B cell (primary cell): ENCODE results near the gene FAM83G. TPM values are rescaled to one million over a fixed set of nuclear protein-coding genes. Genes with fewer than 3 reads are reported as not detected.

ENCODE experiments used
- ATAC-seq: fragments of 200-7000 bp; cut with Tn5 transposase; one replicate; pipeline ENCODE4 v1.10.0; 2021; ENCODE audit warnings: low read depth, mild to moderate bottlenecking, moderate number of reproducible peaks, moderate library complexity
- CTCF ChIA-PET: fragments of 350-600 bp; sonication (Branson Sonifier 250); formaldehyde crosslinking; loops from one replicate; lab custom pipeline; 2021; ENCODE audit warnings: antibody characterized with exemption, inconsistent platforms; lab: Charles Lee
- POLR2A ChIA-PET: fragments of 350-600 bp; sonication (Branson Sonifier 250); formaldehyde crosslinking; loops from one replicate; lab custom pipeline; 2021; ENCODE audit warnings: antibody characterized with exemption; lab: Charles Lee
- DNase-seq: peaks from one replicate; pipeline ENCODE4 v3.0.0; 2013
- H2AFZ ChIP-seq: 2 replicates; pipeline ENCODE4 v1.6.1; 2012; ENCODE audit warnings: mild to moderate bottlenecking, low read depth, low read length; ENCODE audit not compliant: insufficient read depth, poor library complexity, severe bottlenecking
- H3K27ac ChIP-seq, 2 donors: 1 replicate in 1 of 2; 2 replicates in 1 of 2; pipeline ENCODE4 v1.5.1; 2012 to 2013; ENCODE audit warnings: low read length in 2 of 2, mild to moderate bottlenecking in 2 of 2, moderate library complexity in 1 of 2
- H3K27me3 ChIP-seq, 4 experiments: fragments of 200-600 bp in 1 of 4; sonication (generic) in 1 of 4; replicated peaks in 1 of 4; 1 replicate in 2 of 4; 2 replicates in 2 of 4; pipeline versions ENCODE4 v1.6.1 to v1.7.0; 2013 to 2016; ENCODE audit warnings: low read length in 3 of 4, mild to moderate bottlenecking in 2 of 4, mixed read lengths in 1 of 4, moderate library complexity in 1 of 4; ENCODE audit not compliant: insufficient read depth in 4 of 4, control insufficient read depth in 3 of 4; ENCODE audit errors: control extremely low read depth in 1 of 4
- H3K36me3 ChIP-seq, 2 experiments: replicated peaks in 1 of 2; 1 replicate in 1 of 2; 2 replicates in 1 of 2; pipeline versions ENCODE4 v1.6.1 to v1.7.1; 2013; ENCODE audit warnings: low read length in 1 of 2; ENCODE audit not compliant: insufficient read depth in 2 of 2, control insufficient read depth in 1 of 2; ENCODE audit errors: control extremely low read depth in 1 of 2, extremely low read depth in 1 of 2
- H3K4me1 ChIP-seq, 2 donors: fragments of 200-600 bp in 1 of 2; sonication (generic) in 1 of 2; 1 replicate in 1 of 2; 2 replicates in 1 of 2; pipeline versions ENCODE4 v1.5.1 to v1.6.1; 2013 to 2017; ENCODE audit warnings: low read length in 2 of 2; ENCODE audit not compliant: control insufficient read depth in 2 of 2, insufficient read depth in 2 of 2
- H3K4me2 ChIP-seq: replicated peaks from 2 replicates; pipeline ENCODE3; 2012; ENCODE audit warnings: mild to moderate bottlenecking, low read depth, low read length; ENCODE audit not compliant: poor library complexity, severe bottlenecking
- H3K4me3 ChIP-seq, 5 experiments: fragments of 200-600 bp in 1 of 5; sonication (generic) in 1 of 5; 1 replicate in 3 of 5; 2 replicates in 2 of 5; pipeline versions ENCODE4 v1.5.1 to v1.7.0; 2011 to 2016; ENCODE audit warnings: low read length in 4 of 5, mild to moderate bottlenecking in 4 of 5, low read depth in 2 of 5, control low read depth in 1 of 5, moderate library complexity in 1 of 5; ENCODE audit not compliant: insufficient read depth in 1 of 5; ENCODE audit errors: control extremely low read depth in 1 of 5, extremely low read depth in 1 of 5
- H3K79me2 ChIP-seq: fragments of 200-600 bp; sonication (generic); one replicate; pipeline ENCODE4 v1.6.0; 2016; ENCODE audit warnings: low read length; ENCODE audit not compliant: control insufficient read depth, insufficient read depth
- H3K9ac ChIP-seq: fragments of 200-600 bp; sonication (generic); 2 replicates; pipeline ENCODE4 v1.6.1; 2017; ENCODE audit warnings: mild to moderate bottlenecking, low read length, moderate library complexity
- H3K9me3 ChIP-seq, 3 donors: one replicate each; pipeline versions ENCODE4 v1.6.1 to v1.7.1; 2013; ENCODE audit warnings: low read length in 2 of 3; ENCODE audit not compliant: control insufficient read depth in 2 of 3, insufficient read depth in 1 of 3; ENCODE audit errors: control extremely low read depth in 1 of 3
- H4K20me1 ChIP-seq: 2 replicates; pipeline ENCODE4 v1.6.0; 2012; ENCODE audit warnings: mild to moderate bottlenecking, low read length; ENCODE audit not compliant: insufficient read depth, control insufficient read depth, poor library complexity, severe bottlenecking
- H3K27ac Mint-ChIP-seq: one replicate; pipeline ENCODE4 v1.8.0; 2021; ENCODE audit warnings: mixed read lengths
- H3K27me3 Mint-ChIP-seq: one replicate; pipeline ENCODE4 v1.8.0; 2021; ENCODE audit warnings: mixed read lengths
- H3K4me1 Mint-ChIP-seq: one replicate; pipeline ENCODE4 v1.8.0; 2021; ENCODE audit warnings: mixed read lengths
- H3K4me3 Mint-ChIP-seq: one replicate; pipeline ENCODE4 v1.8.0; 2021; ENCODE audit warnings: mixed read lengths
- H3K9me3 Mint-ChIP-seq: one replicate; pipeline ENCODE4 v1.8.0; 2022; ENCODE audit warnings: mixed read lengths; ENCODE audit not compliant: insufficient read depth
- CTCF ChIP-seq: fragments of 200-600 bp; IDR thresholded peaks from one replicate; pipeline ENCODE4 v1.8.0; 2022; ENCODE audit warnings: antibody characterized with exemption, mild to moderate bottlenecking
- EZH2 ChIP-seq: IDR thresholded peaks from 2 replicates; pipeline ENCODE4 v1.6.1; 2012; ENCODE audit warnings: borderline replicate concordance, low read depth, mild to moderate bottlenecking, moderate library complexity, low read length; ENCODE audit not compliant: insufficient read depth, poor library complexity, severe bottlenecking
- WGBS: methylation state at CpG from one replicate; pipeline ENCODE4 v1.1.5; 2013; ENCODE audit warnings: missing lambda C conversion rate; ENCODE audit not compliant: insufficient coverage; 5-methylcytosine and 5-hydroxymethylcytosine counted together
- intact Hi-C: fragments of 100-400 bp; cut with micrococcal nuclease; formaldehyde crosslinking; loops from one replicate; pipeline ENCODE4 v1.10.0; 2022
- polyA plus RNA-seq: library from polyadenylated mRNA; depleted of rRNA; stranded (reverse); fragments of >200 nt; gene quantifications from 2 replicates; pipeline ENCODE4 v1.2.3, GENCODE V29; 2012
- total RNA-seq, 2 donors: library from RNA; stranded (reverse); fragments of 120-200 nt in 1 of 2; gene quantifications; 1 replicate in 1 of 2; 2 replicates in 1 of 2; pipeline versions ENCODE4 v1.2.3 to v1.2.4, GENCODE V29; 2013 to 2022

Gene FAM83G
- total and polyA plus RNA-seq, 2 donors (not counting 1 experiment from before 2014, with no cell fraction given) = 4.7 to 14.3 TPM

- TF ChIP-seq CTCF = no peak
- no peak for TF ChIP-seq EZH2
- Histone ChIP-seq H4K20me1 (no peaks in the 10 kb centered on the region), H3K36me3 (no peaks in the 10 kb centered on the region), H3K79me2 (no peaks in the 10 kb centered on the region), H3K9ac (no peak overlapping the region), H3K4me2 (no peak overlapping the region), H3K27ac (no peak overlapping the region), H3K27me3 (peaks cover 0 to 5% (median 0%) of the 10 kb centered on the region in 4 experiments), H3K9me3 (no peaks in the 10 kb centered on the region), H3K4me3 (no peak overlapping the region), H3K4me1 (no peaks in the 10 kb centered on the region), H2AFZ (no peak overlapping the region)
- Mint-ChIP-seq H3K4me3 (no peak overlapping the region), H3K9me3 (no peaks in the 10 kb centered on the region), H3K4me1 (peaks cover 8% of the 10 kb centered on the region), H3K27me3 (no peaks in the 10 kb centered on the region), H3K27ac (no peak overlapping the region)
- 93% methylated on average over 20 of the region's 22 CpGs for WGBS
- ChIA-PET CTCF (interaction anchor here (1.2 kb wide), 1 partner anchor 51 kb away, joined by 3 read pairs; no protein-coding TSS in a partner anchor), POLR2A (interaction anchor here (0.8 kb wide), 1 partner anchor 11 kb away, joined by 3 read pairs; no protein-coding TSS in a partner anchor)
- DNase-seq = no peak
- intact Hi-C loops = no loop called here
- ATAC-seq = no peak
These were observed 7.9 kb upstream of the FAM83G start for GRCh38 chr17:19012171-19013080.

GRCh38 chr17:19011581-19011980 is 7.0 kb upstream of the FAM83G start:
- Histone ChIP-seq H3K4me2 (no peak overlapping the region), H3K79me2 (no peaks in the 10 kb centered on the region), H3K36me3 (no peaks in the 10 kb centered on the region), H3K4me3 (no peak overlapping the region), H3K4me1 (no peaks in the 10 kb centered on the region), H3K9me3 (no peaks in the 10 kb centered on the region), H4K20me1 (no peaks in the 10 kb centered on the region), H3K27me3 (peaks cover 0 to 5% (median 0%) of the 10 kb centered on the region in 4 experiments), H2AFZ (no peak overlapping the region), H3K27ac (no peak overlapping the region), H3K9ac (no peak overlapping the region)
- no peak overlapping the region for H3K27ac Mint-ChIP-seq
- 87% methylated on average over 6 of the region's 6 CpGs for WGBS
- no peaks in the 10 kb centered on the region for H3K27me3 Mint-ChIP-seq
- no peak for DNase-seq
- POLR2A ChIA-PET = interaction anchor here (0.8 kb wide), 1 partner anchor 10 kb away, joined by 3 read pairs; no protein-coding TSS in a partner anchor
- no peaks in the 10 kb centered on the region for H3K9me3 Mint-ChIP-seq
- peaks cover 2% of the 10 kb centered on the region for H3K4me1 Mint-ChIP-seq
- CTCF ChIA-PET = interaction anchor here (1.2 kb wide), 1 partner anchor 50 kb away, joined by 3 read pairs; no protein-coding TSS in a partner anchor
- TF ChIP-seq CTCF = no peak
- no peak for TF ChIP-seq EZH2
- ATAC-seq = no peak
- H3K4me3 Mint-ChIP-seq = no peak overlapping the region
- intact Hi-C loops = no loop called here
